ENCODE data around the gene EFNA2. TPM values are rescaled to one million over a fixed set of nuclear protein-coding genes. Genes with fewer than 3 reads are reported as not detected.

Gene EFNA2
- total and polyA plus RNA-seq, 2 of the 4 experiments (the other 2 are of a cell fraction): not detected

- no peak overlapping the region for H2BK5ac ChIP-seq (ENCODE audit: low read depth, low read length, poor library complexity, severe bottlenecking)
- DNase-seq (no peak), ATAC-seq (ENCODE audit: low read depth) (no peak)
- no peaks in the 10 kb centered on the region for H3K9me1 ChIP-seq (ENCODE audit: insufficient read depth, low read length)
- no peak overlapping the region for H3K4ac ChIP-seq (ENCODE audit: low read depth, low read length)
- H3K4me1 ChIP-seq (ENCODE audit: control insufficient read depth, insufficient read depth, low read length): no peaks in the 10 kb centered on the region
- H2BK120ac ChIP-seq (ENCODE audit: low read depth, low read length): no peak overlapping the region
- no peak overlapping the region for H2BK20ac ChIP-seq (ENCODE audit: low read depth, low read length)
- no peak overlapping the region for H2AK5ac ChIP-seq (ENCODE audit: low read depth, low read length)
- H3K18ac ChIP-seq (ENCODE audit: low read depth, low read length): no peak overlapping the region
- no peaks in the 10 kb centered on the region for H3K36me3 ChIP-seq (ENCODE audit: control insufficient read depth, insufficient read depth, low read length)
- POLR2A ChIA-PET (ENCODE audit: unreplicated experiment): no interaction called here
- no peaks in the 10 kb centered on the region for H3K79me1 ChIP-seq (ENCODE audit: low read depth in 1 of 2, low read length in 2 of 2)
- no peak for TF ChIP-seq BHLHE40 (IDR thresholded peaks at IDR 0.05; ENCODE audit: low read depth, low read length)
- no peak for TF ChIP-seq RFX5 (IDR thresholded peaks at IDR 0.05; ENCODE audit: low read depth, low read length)
- no peak for TF ChIP-seq MAZ (IDR thresholded peaks at IDR 0.05; ENCODE audit: borderline replicate concordance, low read depth, low read length)
- TF ChIP-seq FOS (IDR thresholded peaks at IDR 0.05; ENCODE audit: low read depth, low read length): no peak
- no peak for TF ChIP-seq POLR2A (IDR thresholded peaks at IDR 0.05; ENCODE audit: low read depth, low read length)
- TF ChIP-seq CTCF (conservative IDR thresholded peaks at IDR 0.05; ENCODE audit: low read depth, low read length): no peak
- no peak for TF ChIP-seq RCOR1 (IDR thresholded peaks at IDR 0.05; ENCODE audit: insufficient replicate concordance, low read length)
- no peak for TF ChIP-seq RAD21 (IDR thresholded peaks at IDR 0.05; ENCODE audit: low read length)
- no peak for TF ChIP-seq MXI1 (IDR thresholded peaks at IDR 0.05; ENCODE audit: borderline replicate concordance, low read depth, low read length)
- no peak for TF ChIP-seq CEBPB (IDR thresholded peaks at IDR 0.05; ENCODE audit: low read depth, low read length)
- H3K27ac ChIP-seq (ENCODE audit: insufficient read depth, low read length): no peak overlapping the region
- intact Hi-C loops (cut with micrococcal nuclease) (no loop called here), in situ Hi-C loops (cut with MboI; ENCODE audit: low sequenced_read_pairs) (no loop called here), dilution Hi-C loops (cut with HindIII; ENCODE audit: low sequenced_read_pairs, unreplicated experiment) (no loop called here)
- 76% methylated on average over 12 of the region's 19 CpGs; no CpG with 5 or more reads in 1 of the 2 experiments for WGBS, 2 experiments (ENCODE audit: extremely low coverage in 2 of 2, insufficient read length in 1 of 2)
- no peak overlapping the region for H3K14ac ChIP-seq (replicated peaks; ENCODE audit: low read depth, low read length)
- H3K56ac ChIP-seq (ENCODE audit: extremely low read depth, insufficient read depth, low read length): no peak overlapping the region
- H3K9me3 ChIP-seq (ENCODE audit: control insufficient read depth, insufficient read depth, low read length): no peaks in the 10 kb centered on the region
- no TSS peak for BruUV-seq (replicated peaks)
- H4K5ac ChIP-seq (ENCODE audit: low read depth, low read length): no peak overlapping the region
- no peak overlapping the region for H2AK9ac ChIP-seq (replicated peaks; ENCODE audit: low read depth, low read length, poor library complexity)
- no peak overlapping the region for H3K23ac ChIP-seq (ENCODE audit: low read depth, low read length)
- no peak overlapping the region for H2BK15ac ChIP-seq (ENCODE audit: low read depth, low read length)
- H3K27me3 ChIP-seq (ENCODE audit: control insufficient read depth, insufficient read depth, low read length): peaks cover 44% of the 10 kb centered on the region
- CTCF ChIA-PET: no interaction called here
- H4K20me1 ChIP-seq (ENCODE audit: insufficient read depth, low read length): 0 out of 2 replicates have a peak, but pooled peaks cover 3% of the 10 kb centered on the region
- no peak overlapping the region for H2AFZ ChIP-seq (replicated peaks; ENCODE audit: low read length, poor library complexity)
- H4K91ac ChIP-seq (ENCODE audit: insufficient read depth, low read depth, low read length): no peak overlapping the region
- no peak overlapping the region for H3K4me3 ChIP-seq (ENCODE audit: insufficient read depth, low read depth, low read length)
- no peak overlapping the region for H3K4me2 ChIP-seq (ENCODE audit: low read depth, low read length)
- no peak overlapping the region for H4K8ac ChIP-seq (ENCODE audit: low read depth in 2 of 2, low read length in 2 of 2)
- no peak overlapping the region for H3K9ac ChIP-seq (ENCODE audit: low read depth, low read length)
Measured at GRCh38 chr19:1289686-1290025, 4.0 kb downstream of the EFNA2 start.

All from IMR-90 (cell line).